HEK293T (cell line): ENCODE results near the gene ATG2B.

ENCODE experiments used
- BHLHE40 ChIP-seq: fragments of 450-650 bp; IDR thresholded peaks from 2 replicates; pipeline ENCODE4 v1.6.1; 2016; ENCODE audit warnings: mild to moderate bottlenecking, moderate library complexity, borderline replicate concordance
- PKNOX1 ChIP-seq: fragments of 450-650 bp; IDR thresholded peaks from 2 replicates; pipeline ENCODE4 v1.6.1; 2016
- SP1 ChIP-seq: fragments of 450-650 bp; IDR thresholded peaks from 2 replicates; pipeline ENCODE4 v1.6.1; 2017
- SUZ12 ChIP-seq: fragments of 450-650 bp; IDR thresholded peaks from 2 replicates; pipeline ENCODE4 v1.6.1; 2016; ENCODE audit warnings: mild to moderate bottlenecking

- no peak for TF ChIP-seq SUZ12
- TF ChIP-seq BHLHE40: no peak
- TF ChIP-seq PKNOX1: no peak
- TF ChIP-seq SP1: no peak
Measured at GRCh38 chr14:96279564-96279963, 83.6 kb downstream of the ATG2B start.
